OCI-LY3 (cell line): ENCODE data around the gene AGTR1.

Experiments used
- EZH2phosphoT487 ChIP-seq: fragments of 200-600 bp; shearing (Covaris generic); IDR thresholded peaks from 2 replicates; pipeline ENCODE4 v1.6.1; 2018; ENCODE audit warnings: antibody characterized with exemption, mixed run types, low read depth
- TF ChIP-seq, protein P1 (sequence below): fragments of 200-600, 300-600 bp; sonication (generic); IDR thresholded peaks from 2 replicates; pipeline ENCODE4 v1.5.1; 2014; ENCODE audit warnings: antibody characterized with exemption, low read length, low read depth

DNA sequence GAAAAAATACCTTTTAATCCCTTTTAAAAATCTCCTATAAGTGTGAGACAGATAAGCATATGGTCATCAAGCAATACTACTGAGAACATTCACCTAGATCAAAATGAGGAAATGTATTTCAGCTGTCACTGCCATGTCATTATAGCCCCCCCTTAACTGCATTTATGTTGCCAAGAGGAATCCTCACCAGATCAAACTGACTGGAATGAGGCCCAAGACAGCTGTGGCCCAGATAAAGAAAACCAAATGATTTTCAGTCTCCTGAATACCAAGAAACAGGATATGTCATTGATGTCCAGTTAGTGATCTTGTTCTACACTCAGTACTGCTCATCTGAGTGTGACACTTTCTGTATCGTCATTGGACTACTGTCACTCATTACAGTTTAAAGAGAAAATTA, 94.8 kb downstream of the AGTR1 start:
- TF ChIP-seq, protein P1, sequence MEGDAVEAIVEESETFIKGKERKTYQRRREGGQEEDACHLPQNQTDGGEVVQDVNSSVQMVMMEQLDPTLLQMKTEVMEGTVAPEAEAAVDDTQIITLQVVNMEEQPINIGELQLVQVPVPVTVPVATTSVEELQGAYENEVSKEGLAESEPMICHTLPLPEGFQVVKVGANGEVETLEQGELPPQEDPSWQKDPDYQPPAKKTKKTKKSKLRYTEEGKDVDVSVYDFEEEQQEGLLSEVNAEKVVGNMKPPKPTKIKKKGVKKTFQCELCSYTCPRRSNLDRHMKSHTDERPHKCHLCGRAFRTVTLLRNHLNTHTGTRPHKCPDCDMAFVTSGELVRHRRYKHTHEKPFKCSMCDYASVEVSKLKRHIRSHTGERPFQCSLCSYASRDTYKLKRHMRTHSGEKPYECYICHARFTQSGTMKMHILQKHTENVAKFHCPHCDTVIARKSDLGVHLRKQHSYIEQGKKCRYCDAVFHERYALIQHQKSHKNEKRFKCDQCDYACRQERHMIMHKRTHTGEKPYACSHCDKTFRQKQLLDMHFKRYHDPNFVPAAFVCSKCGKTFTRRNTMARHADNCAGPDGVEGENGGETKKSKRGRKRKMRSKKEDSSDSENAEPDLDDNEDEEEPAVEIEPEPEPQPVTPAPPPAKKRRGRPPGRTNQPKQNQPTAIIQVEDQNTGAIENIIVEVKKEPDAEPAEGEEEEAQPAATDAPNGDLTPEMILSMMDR: no peak
- TF ChIP-seq EZH2phosphoT487: no peak
